Adrenal gland (tissue), 12 donors: ENCODE measurements around the gene GFER. TPM values are rescaled to one million over a fixed set of nuclear protein-coding genes. Genes with fewer than 3 reads are reported as not detected.

ENCODE experiments used
- DNase-seq, 7 donors: peaks; one replicate each; pipeline ENCODE4 v3.0.0-alpha.2; 2019 to 2020
- H3K27ac ChIP-seq, 5 donors: fragments of 200-600 bp; sonication (generic) in 4 of 5; 1 replicate in 3 of 5; 2 replicates in 2 of 5; pipeline versions ENCODE4 v1.5.1 to v1.8.0; 2016 to 2020; ENCODE audit warnings: mild to moderate bottlenecking in 1 of 5
- H3K27me3 ChIP-seq: fragments of 200-600 bp; 2 replicates; pipeline ENCODE4 v1.8.0; 2021
- H3K36me3 ChIP-seq, 2 donors: fragments of 200-600 bp; replicated peaks in 1 of 2; 1 replicate in 1 of 2; 2 replicates in 1 of 2; pipeline versions ENCODE4 v1.5.1 to v1.8.0; 2018 to 2022
- H3K4me1 ChIP-seq, 2 donors: fragments of 200-600 bp; replicated peaks in 1 of 2; 1 replicate in 1 of 2; 2 replicates in 1 of 2; pipeline versions ENCODE4 v1.5.1 to v1.8.0; 2018 to 2021
- H3K4me3 ChIP-seq, 4 donors: fragments of 200-600 bp; sonication (generic) in 3 of 4; one replicate each; pipeline ENCODE4 v1.5.1; 2016 to 2018
- H3K9me3 ChIP-seq, 3 donors: fragments of 200-600 bp; sonication (generic) in 1 of 3; replicated peaks in 1 of 3; 1 replicate in 2 of 3; 2 replicates in 1 of 3; pipeline versions ENCODE4 v1.5.1 to v1.8.0; 2016 to 2021
- POLR2A ChIP-seq, 2 donors: fragments of 450-650 bp; IDR thresholded peaks; one replicate each; pipeline ENCODE4 v1.6.1; 2017; ENCODE audit warnings: antibody characterized with exemption in 2 of 2, mild to moderate bottlenecking in 2 of 2, moderate library complexity in 1 of 2
- WGBS, 4 donors: extraction: QIAGEN DNeasy Blood & Tissue Kit in 2 of 4; methylation state at CpG; one replicate each; pipeline versions ENCODE4 v1.1.5 to v1.1.7; 2013 to 2017; 5-methylcytosine and 5-hydroxymethylcytosine counted together
- intact Hi-C, 2 donors: fragments of 100-400 bp; cut with DNase I; formaldehyde crosslinking; loops; one replicate each; pipeline versions ENCODE4 v1.14.1 to v1.15.0; 2022 to 2023
- polyA plus RNA-seq, 3 donors: library from polyadenylated mRNA; stranded (reverse); fragments of 200-250 nt in 2 of 3; fragments of 350-450 nt in 1 of 3; fragmentation: Illumina TruSeq in 1 of 3; extraction: RNeasy Lipid Tissue Mini Kit (QIAGEN cat#74804) in 1 of 3; gene quantifications; one replicate each; pipeline ENCODE4 v1.2.3, GENCODE V29; 2013 to 2014
- total RNA-seq, 9 donors: library from RNA; depleted of rRNA in 4 of 9; stranded (reverse); fragments of >200 nt in 4 of 9; fragments of 120-200 nt in 1 of 9; fragmentation: NEBNext Ultra II Directional in 1 of 9; extraction: Animal tissue kit (Norgen Biotek cat#: 25700) in 1 of 9; gene quantifications; one replicate each; pipeline versions ENCODE4 v1.1.0 to v1.2.4, GENCODE V29; 2013 to 2023
- TF ChIP-seq, protein P1 (sequence below), 6 experiments: fragments of 450-650 bp in 4 of 6; fragments of 200-600 bp in 2 of 6; sonication (generic) in 1 of 6; IDR thresholded peaks; 1 replicate in 5 of 6; 2 replicates in 1 of 6; pipeline versions ENCODE4 v1.5.1 to v1.8.0; 2016 to 2021; ENCODE audit warnings: antibody characterized with exemption in 6 of 6, mild to moderate bottlenecking in 2 of 6, moderate library complexity in 1 of 6
- donor health status: healthy with polysubstance abuse.
- donor health status: Bipolar disorder and iron deficiency.
- donor health status: DM: yes; HTN: yes; CAD: no.
- donor health status: DM: no; HTN: no; CAD: no.
- donor health status: DM: no; HTN: no; CAD: no.
- donor health status: DM: yes; HTN: yes; CAD: no.

Gene GFER
- total and polyA plus RNA-seq, 12 donors = 16.4 to 60.8 (median 27.8) TPM

DNA sequence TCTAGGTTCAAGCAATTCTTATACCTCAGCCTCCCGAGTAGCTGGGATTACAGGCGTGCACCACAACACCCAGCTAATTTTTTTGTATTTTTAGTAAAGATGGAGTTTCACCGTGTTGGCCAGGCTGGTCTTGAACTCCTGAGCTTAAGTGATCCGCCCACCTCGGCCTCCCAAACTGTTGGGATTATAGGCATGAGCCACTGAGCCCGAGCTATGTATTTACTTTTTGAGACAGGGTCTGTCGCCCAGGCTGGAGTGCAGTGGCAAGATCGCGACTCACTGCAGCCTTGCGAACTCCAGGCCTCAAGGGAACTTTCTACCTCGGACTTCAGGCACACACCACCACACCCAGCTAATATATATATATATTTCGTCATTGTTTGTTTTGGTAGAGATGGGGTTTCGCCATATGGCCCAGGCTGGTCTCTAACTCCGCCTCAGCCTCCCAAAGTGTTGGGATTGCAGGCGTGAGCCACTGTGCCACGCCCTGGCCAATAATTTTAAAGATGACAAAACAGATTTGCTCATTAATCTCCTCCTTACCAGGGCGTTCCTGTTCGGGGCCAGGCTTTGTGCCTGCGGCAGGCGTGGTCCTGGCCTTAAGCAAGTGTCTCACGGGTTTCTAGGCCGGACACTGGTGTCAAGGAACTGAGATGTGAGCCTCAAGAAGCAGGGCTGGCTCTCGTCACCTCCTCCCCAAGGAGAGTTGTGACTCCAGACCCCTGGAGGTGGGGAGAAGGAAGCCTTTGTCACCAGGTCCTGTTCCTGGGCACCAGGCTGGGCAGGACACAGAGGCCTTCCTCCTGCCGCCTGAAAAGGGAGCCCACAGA, 31.3 kb downstream of the GFER start:
- 77 to 87% (median 78%) methylated on average over 23 to 24 of the region's 24 CpGs for WGBS, 4 donors
- no peak overlapping the region for H3K4me3 ChIP-seq
- no peaks in the 10 kb centered on the region for H3K9me3 ChIP-seq
- intact Hi-C loops = no loop called here
- H3K27ac ChIP-seq = no peak overlapping the region
- DNase-seq = no peak
- H3K4me1 ChIP-seq = peaks cover 2 to 4% of the 10 kb centered on the region in 2 donors
- TF ChIP-seq, protein P1, sequence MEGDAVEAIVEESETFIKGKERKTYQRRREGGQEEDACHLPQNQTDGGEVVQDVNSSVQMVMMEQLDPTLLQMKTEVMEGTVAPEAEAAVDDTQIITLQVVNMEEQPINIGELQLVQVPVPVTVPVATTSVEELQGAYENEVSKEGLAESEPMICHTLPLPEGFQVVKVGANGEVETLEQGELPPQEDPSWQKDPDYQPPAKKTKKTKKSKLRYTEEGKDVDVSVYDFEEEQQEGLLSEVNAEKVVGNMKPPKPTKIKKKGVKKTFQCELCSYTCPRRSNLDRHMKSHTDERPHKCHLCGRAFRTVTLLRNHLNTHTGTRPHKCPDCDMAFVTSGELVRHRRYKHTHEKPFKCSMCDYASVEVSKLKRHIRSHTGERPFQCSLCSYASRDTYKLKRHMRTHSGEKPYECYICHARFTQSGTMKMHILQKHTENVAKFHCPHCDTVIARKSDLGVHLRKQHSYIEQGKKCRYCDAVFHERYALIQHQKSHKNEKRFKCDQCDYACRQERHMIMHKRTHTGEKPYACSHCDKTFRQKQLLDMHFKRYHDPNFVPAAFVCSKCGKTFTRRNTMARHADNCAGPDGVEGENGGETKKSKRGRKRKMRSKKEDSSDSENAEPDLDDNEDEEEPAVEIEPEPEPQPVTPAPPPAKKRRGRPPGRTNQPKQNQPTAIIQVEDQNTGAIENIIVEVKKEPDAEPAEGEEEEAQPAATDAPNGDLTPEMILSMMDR (IDR thresholded peaks at IDR 0.05) = no peak
- no peak for TF ChIP-seq POLR2A (IDR thresholded peaks at IDR 0.05)
- H3K27me3 ChIP-seq = peaks cover 15% of the 10 kb centered on the region
- H3K36me3 ChIP-seq = no peaks in the 10 kb centered on the region

DNA sequence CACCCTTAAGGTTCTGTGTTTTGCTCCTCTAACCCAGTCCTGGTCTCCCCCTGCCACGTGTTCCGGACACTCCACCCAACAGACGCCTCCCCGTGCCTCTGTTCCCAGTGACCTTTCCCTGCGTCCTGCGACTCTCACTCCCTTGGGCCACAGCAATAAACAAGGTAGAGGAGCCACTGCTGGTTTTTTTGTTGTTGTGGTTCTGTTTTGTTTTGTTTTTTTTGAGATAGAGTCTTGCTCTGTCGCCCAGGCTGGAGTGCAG, 31.9 kb downstream of the GFER start:
- Histone ChIP-seq H3K9me3 (no peaks in the 10 kb centered on the region), H3K27ac (no peak overlapping the region), H3K27me3 (peaks cover 17% of the 10 kb centered on the region), H3K36me3 (no peaks in the 10 kb centered on the region), H3K4me1 (no peaks in the 10 kb centered on the region), H3K4me3 (no peak overlapping the region)
- intact Hi-C loops = no loop called here
- WGBS, 4 donors = 72 to 84% (median 82%) methylated on average over 7 of the region's 7 CpGs
- no peak for TF ChIP-seq POLR2A (IDR thresholded peaks at IDR 0.05)
- TF ChIP-seq, protein P1 (IDR thresholded peaks at IDR 0.05) = no peak
- no peak for DNase-seq

GRCh38 chr16:2016407-2016922, 32.5 kb downstream of the GFER start:
- 21 to 26% (median 24%) methylated on average over 3 to 13 of the region's 13 CpGs for WGBS, 4 donors
- TF ChIP-seq, protein P1 (IDR thresholded peaks at IDR 0.05) = peak in 3 of 6 experiments; percentile 6 to 19 (median 17)
- no peak for TF ChIP-seq POLR2A (IDR thresholded peaks at IDR 0.05)
- DNase-seq = no peak
- intact Hi-C loops = no loop called here
- Histone ChIP-seq H3K27ac (no peak overlapping the region), H3K4me1 (no peaks in the 10 kb centered on the region), H3K27me3 (peaks cover 17% of the 10 kb centered on the region), H3K9me3 (no peaks in the 10 kb centered on the region), H3K36me3 (no peaks in the 10 kb centered on the region), H3K4me3 (no peak overlapping the region)

- WGBS, 4 donors = 3 to 27% (median 10%) methylated on average over 5 to 33 of the region's 33 CpGs
- Histone ChIP-seq H3K27me3 (peaks cover 17% of the 10 kb centered on the region), H3K27ac (no peak within 1 kb of the TSS), H3K36me3 (no peaks in the 10 kb centered on the region), H3K4me3 (no peak within 1 kb of the TSS), H3K4me1 (peaks cover 14 to 17% of the 10 kb centered on the region in 2 donors), H3K9me3 (no peaks in the 10 kb centered on the region)
- intact Hi-C loops = no loop called here
- no peak for TF ChIP-seq POLR2A (IDR thresholded peaks at IDR 0.05)
- TF ChIP-seq, protein P1 (IDR thresholded peaks at IDR 0.05) = no peak
- DNase-seq = no peak
Observed at GRCh38 chr16:2019518-2019920, 35.5 kb downstream of the GFER start, which contains the start of gene NPW. Gene NPW, plus strand, starts transcription at chr16:2019785.
